HG02943 (cell line): ENCODE data around the gene MIER3.
"Not testable (repeated sequence)": the region's sequence is repeated elsewhere in the genome, so short reads cannot be mapped to it uniquely, and the experiment has no call there.

Source experiments
- ATAC-seq: cut with Tn5 transposase; IDR thresholded peaks from one replicate; pipeline ENCODE4 v1.9.1; 2021; ENCODE audit warnings: mild to moderate bottlenecking, low read depth, moderate library complexity; ENCODE audit not compliant: unreplicated experiment

The MIER3 gene, protein sequence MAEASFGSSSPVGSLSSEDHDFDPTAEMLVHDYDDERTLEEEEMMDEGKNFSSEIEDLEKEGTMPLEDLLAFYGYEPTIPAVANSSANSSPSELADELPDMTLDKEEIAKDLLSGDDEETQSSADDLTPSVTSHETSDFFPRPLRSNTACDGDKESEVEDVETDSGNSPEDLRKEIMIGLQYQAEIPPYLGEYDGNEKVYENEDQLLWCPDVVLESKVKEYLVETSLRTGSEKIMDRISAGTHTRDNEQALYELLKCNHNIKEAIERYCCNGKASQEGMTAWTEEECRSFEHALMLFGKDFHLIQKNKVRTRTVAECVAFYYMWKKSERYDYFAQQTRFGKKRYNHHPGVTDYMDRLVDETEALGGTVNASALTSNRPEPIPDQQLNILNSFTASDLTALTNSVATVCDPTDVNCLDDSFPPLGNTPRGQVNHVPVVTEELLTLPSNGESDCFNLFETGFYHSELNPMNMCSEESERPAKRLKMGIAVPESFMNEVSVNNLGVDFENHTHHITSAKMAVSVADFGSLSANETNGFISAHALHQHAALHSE

DNA sequence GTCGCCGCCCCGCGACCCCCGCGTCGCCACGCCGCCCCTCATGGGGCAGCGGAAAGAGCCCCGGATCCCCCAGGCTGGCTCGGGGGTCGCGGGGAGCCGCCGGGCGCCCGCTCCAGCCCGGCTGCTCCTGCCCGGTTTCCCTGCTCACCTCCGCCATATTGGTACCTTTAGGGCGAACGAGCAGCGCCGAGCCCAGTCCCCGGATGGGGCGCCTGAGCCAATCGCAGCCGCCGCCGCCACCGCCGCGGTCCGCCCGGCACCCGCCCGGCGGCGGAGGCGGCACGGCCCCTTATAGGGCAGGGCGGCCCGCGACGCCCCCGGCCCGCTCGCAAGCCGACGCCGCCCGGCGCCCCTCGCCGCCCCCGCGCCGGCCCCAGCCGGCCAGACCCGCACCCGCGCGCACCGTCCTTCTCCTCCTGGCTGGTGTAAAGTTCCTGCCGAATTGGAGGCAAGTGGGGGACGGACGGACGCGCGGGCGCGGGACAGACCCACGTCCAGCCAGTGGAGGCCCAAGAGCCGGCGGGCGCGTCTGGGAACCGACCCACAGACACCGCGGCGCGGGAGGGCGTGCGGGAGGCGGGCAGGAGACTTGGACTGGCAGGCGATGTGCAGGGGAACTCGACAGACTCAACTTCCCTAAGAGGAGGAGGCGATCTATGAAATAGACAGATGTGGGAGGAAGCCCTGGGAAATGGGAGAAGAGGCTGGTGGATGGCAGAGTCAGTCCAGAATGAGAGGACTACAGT lies at the start of gene MIER3:
TSS of gene MIER3 (minus strand) at position 178 of the 746 bp plus-strand sequence. CDS start at position 157, 21 bp downstream.
- ATAC-seq = peak; percentile 86

DNA sequence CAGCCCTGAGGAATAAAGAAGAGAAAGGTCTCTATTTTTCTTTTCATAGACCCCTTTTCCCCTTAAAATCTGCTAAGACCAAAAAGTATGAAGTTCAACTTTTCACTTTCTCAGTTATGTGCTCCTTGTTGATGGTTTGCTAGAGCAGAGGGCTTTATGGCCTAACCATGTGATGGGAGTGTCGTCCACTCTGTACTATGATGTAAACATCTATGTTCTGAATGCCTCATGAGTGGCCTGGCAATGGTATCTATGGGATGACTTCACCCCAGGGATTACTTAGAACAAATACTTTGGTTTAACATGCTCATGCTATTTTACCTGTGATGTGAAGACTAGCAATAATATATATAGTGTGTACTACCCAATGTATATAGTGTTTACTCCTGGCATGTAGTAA lies 43.7 kb upstream of the MIER3 start:
- no peak for ATAC-seq

DNA sequence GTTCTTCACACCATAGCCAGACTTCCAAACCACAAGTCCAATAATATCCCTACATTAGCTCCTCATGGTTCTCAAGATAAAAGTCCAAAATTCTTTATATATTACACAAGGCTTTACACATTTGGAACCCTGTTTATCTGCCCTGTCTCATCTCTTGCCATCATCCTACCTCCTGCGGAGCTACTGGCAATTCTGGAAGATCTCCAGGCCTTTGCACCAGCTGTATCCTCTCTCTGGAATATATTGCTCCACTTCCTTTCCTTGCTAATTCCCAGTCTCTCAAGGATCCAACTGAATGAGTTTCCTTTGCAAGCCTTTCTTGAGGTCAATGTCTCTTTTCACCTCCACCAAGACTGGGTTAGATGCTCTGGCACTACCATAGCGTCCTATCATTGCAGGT lies 41.3 kb upstream of the MIER3 start:
- no peak for ATAC-seq

DNA sequence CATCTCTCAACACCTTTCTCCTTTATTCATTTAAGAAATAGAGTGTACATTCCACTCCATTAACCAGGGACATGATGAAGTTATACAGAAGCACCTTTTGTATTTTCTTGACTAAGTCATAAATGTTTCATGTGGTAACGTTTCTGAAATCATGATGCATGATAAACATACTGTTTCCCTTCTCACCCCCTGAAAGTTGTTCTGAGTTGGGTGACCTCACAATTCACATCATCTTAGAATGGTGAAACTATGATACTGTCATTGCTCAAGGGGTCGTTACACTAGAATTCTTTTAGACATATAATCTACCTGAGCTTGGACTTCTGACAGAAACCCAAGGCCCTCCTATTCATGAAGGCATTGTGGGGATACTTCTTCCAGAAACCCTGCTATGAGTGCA lies 37.8 kb upstream of the MIER3 start:
- ATAC-seq = no peak

DNA sequence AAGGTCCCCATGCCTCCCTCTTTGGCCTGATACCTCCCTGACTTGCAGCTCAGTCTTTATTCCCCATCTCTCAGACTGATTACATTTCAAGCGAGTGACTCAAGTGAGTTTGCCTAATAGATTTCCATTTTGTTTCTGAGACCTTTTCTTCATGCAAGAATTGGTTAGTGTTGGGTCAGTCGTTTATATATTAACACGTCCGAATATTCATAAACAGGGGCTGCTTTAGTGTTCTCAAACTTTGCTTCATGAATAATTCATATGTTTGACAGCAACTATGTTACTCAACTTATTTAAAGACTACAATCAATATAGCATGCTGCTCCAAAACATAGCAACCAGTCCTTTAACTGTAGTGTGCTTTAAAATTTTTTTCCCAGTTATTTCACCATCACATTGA lies 36.6 kb upstream of the MIER3 start:
- ATAC-seq = no peak

DNA sequence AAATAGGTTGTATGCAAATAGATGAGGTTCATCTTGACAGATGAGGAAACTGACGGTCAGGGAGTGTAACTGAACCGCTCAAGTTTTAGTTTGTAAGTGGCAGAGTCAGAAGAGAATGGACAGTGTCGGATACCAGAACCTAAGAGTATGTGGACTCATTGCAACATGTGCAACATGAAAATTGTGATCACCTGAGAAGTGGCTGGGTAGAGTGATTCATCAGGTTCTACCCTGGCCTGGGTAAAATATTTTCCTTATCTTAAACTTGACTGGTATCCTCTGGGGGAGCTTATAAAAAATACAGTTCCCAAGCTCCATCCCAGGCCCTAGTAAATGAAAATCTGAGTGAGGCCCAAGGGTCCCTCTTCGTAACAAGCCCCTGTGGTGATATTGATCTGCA lies 35.2 kb upstream of the MIER3 start:
- no peak for ATAC-seq

DNA sequence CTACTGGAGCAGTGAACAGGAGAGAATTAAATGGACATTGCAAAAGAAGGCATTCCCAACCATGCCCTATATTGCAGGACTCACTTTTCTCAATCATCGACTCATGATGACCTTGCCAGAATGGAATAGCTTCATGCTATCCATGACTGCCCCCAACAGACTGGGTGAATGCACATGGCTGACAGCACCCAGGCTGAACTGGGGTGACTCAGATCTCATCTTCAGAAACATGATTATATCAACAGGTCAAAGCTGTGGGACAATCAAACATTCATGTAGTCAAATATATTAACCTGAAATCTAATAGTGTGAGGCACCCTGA lies 34.7 kb upstream of the MIER3 start:
- no peak for ATAC-seq

DNA sequence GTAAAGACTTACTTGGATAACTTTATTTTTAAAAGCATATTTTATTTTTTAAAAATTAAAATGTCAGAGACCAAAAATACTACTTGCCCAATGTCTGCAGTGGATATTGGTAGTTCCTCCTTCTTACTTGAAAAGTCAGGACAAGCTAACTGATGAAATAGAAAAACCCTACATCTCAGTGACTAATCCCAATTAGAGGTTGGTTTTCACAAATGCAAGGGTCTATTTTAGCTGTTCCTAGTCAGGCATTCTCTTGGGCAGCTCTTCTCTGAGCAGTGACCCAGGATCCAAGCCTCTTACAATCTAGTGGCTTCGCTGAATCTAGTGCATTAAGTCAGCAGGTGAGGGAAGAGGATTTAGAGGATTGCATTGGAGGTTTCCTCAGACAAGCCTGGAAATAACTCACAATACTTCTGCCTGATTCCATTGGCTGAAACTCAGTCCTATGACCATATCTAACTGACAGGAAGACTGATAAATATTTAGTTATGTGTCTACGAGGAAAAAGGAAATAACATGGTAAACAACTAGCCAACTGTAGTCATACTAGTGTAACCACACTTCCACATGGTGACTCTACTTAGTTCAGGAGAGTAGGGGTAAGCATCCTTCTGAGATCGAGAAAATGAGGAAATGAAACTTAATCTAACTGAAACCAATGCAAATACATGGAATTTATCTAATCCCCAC lies 34.2 kb upstream of the MIER3 start:
- ATAC-seq = no peak

DNA sequence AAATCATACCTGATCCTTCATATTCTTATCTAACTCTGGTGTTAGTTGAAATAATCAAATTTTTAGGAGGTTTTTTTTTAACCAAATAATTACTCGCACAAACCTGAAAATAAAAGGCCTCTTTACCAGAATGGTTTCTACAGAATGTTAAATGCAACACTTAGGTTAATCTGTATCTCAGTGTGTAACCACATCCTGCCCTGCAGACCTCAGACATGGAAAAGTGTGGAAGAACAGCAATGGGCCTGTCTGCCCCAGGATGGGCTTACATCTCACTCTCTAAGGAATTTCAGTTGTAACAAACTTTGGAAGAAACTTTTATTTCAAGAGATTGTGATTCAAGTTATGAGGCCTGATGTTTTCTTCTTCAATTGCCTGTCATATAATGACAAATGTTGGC lies 32.5 kb upstream of the MIER3 start:
- ATAC-seq = no peak

DNA sequence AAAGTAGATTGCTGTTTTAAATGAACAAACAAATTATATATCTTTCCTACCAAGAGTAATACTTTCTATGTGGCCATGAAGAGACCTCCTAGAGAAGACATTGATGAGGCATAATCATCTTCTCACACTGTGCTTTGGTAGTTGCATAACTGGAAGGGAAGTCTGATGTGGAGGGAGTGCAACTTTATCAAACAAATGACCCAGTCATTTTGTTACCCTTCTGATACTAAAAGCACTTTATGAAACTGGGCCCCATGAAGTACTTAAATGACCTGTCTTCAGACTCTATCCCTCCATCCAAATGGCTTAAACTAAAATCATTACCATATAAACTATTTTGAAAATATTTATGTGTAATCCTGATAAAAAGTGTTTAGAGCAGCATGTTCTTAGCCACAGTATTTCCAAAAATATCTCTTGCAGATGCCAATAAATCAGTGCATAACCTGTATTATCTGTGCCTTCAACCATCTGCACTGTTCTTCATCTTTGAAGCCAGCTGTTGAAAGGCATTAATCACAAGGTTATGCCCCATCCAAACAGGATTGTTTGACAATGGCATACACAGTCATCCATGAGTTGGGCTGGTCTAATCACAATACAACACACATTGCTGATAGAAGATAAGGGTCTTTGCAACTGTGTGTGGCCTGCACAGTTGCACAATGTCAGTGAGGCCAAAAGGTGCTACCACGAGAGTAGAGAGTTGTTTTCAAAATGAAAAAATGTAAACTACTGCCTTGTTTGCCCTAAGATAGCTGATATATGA lies 31.9 kb upstream of the MIER3 start:
- no peak for ATAC-seq

DNA sequence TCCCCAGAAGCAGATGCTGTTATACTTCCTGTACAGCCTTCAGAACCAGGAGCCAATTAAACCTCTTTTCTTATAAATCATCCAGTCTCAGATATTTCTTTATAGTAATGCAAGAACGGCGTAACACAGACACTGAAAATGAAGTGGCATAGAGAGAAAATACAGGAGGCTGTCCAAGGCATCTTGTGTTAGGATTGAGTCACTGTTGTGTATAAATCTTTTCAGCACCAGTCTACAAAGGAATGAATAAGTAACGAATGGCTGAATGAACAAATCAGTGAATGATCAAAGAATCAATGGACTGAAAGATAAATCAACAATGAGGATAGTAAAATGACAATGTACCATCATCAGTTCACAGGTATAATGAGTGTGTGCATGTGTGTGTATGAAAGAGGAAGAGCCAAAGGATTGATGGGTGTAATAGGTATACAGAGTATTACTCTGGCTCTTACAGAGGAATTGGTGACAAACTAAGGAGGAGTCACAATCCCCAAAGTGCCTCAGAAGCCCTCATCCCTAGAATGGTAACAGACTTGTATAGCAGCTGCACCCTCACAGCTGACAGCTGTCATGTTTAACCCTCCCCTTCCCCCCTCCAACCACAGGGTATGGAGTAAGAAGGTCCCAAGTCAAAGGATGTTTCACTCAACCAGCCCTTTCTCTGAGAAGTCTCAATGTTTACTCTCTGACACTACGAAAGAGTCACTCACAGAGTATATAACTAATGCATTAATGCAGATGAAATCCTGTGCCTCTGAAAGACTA lies 29.8 kb upstream of the MIER3 start:
- no peak for ATAC-seq

DNA sequence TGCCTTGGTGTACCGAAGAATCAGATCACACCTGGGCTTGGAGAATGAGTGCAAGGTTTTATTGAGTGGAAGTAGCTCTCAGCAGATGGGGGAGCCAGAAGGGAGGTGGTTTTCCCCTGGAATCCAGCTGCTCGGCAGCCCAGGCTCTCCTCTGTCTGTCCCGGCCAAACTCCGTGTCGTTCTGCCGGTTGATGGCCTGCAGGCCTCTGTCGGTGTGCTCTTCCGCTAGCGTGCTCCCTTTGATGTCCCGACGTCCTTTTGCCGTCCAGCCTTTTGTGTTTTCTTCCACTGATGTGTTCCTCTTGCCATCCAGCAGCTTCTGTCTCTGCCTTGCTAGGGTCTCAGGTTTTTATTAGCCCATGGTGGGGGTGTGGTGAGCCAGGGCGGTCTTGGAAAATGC lies 28.0 kb upstream of the MIER3 start:
- ATAC-seq = no peak

DNA sequence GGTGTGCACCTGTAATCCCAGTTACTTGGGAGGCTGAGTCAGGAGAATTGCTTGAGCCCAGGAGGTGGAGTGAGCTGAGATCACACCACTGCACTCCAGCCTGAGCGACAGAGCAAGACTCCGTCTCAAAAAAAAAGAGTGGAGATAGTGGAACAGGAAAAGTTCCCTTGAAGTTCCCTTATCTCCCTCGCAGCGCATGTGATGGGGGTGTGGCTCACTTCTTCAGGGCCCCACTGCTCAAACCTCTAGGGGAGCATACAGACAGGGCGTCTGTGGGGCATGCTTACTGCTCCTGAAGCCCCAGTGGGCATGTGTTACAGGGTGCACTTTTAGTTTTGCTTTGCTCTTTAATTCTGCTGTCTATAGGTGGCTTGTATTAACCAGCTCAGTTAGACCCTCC lies 27.6 kb upstream of the MIER3 start:
- not testable (repeated sequence) for ATAC-seq

DNA sequence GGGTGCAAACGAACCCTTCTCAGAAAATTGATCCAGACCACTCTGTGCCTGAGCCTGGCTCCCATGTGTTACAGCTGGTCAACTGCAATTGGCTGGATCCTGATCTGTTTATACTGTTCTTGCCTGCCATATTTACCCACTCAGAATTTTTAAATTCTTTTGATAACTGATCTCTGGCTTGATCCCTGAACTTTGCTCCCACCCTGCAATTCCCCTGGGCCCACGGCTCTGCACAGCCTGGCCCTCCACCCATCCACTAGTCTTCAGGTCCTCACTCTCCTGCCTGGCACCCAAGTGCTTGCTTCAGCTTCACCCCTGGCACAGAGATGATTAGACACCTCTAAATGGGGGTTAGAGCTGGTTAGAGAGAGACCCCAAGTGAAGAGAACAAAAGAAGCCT lies 25.9 kb upstream of the MIER3 start:
- no peak for ATAC-seq

DNA sequence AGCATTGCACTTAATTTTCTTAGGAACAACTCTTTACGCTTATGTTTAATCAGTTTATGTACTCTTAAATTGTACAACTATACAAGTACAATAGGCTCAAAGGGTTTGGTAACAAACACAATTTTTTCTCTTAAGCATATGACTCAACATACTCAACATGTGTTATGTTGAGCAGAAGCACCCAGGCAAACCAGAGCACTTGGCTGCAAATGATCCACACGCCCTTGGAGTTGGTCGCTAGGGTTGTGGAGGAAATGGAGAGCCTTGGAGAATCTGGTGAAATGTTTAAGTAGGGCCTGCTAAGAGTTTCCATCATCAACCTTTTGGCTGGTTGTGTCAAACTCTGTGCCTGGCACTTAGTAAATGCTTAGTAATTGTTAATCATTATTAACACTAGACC lies 25.1 kb upstream of the MIER3 start:
- ATAC-seq = no peak

DNA sequence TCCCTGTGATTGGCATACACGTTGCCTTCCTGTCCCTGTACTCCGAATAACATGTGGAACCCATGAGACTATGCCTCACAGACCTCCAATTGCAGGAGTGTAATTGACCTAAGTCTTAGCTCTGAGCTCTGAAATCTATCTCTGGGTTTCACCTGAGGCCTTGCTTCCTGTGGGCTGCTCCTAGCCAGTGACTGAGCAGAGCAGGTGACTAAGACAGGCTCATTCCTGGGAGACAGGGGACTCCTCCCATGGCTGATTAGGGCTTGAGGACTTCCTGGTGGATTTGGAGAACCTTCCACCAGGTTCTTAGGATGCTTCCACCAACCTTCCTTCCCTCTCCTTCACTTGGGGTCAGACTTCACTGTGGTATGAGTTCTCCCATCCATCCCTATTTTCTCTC lies 22.3 kb upstream of the MIER3 start:
- ATAC-seq = no peak

DNA sequence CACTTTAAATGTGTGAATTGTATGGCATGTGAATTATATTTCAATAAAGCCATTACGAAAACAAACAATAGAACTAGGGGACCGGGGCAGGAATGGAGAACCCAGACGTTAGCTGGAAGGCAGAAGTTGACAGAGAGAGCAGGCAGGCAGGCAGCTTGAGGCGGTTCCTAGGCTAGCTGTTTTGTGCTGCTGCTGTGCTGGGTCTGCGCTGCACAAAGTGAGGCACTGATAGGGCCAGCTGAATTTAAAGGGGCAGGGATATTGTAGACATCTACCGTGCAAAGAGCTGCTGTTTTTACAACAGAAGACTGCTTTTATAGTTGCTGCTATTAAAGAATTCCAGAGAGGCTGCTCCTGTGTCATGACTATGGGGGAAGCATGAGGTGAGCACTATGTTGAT lies 21.6 kb upstream of the MIER3 start:
- no peak for ATAC-seq

DNA sequence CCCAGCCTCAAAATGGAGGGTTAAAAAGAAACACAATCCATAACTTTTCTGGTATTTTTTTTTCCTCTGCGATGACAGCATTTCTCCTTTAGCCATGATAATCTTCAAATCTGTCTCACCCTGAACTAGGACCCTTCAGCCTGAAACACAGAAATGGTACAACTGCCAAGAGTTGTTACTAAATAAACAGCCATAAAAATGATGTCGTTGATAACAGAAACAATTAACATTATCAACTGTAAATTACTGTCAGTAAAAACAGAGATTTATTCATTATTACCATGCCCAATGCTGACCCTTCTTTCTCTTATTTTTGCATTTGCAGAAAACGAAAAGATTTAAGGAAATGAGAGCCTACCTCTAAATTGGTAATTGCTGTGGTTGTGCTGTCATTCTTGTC lies 19.4 kb upstream of the MIER3 start:
- no peak for ATAC-seq

DNA sequence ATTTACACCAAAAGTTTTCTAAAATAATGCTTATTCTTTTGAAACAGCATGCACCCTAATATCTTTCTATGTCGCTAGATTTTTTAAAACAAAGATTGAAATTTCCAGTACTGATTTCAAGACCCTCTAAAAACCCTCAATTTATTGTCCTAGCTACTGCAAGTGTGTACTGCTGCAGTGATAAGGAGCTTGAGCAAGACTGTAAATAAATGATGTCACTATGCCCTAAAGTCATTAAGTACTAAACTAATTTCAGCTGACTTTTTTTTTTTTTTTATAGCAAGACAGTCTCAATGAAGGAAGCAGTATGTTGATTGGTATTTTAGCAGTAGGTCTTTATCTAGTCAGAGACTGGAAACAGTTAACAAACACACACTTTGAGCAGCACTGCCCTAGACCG lies 12.2 kb upstream of the MIER3 start:
- ATAC-seq = no peak

DNA sequence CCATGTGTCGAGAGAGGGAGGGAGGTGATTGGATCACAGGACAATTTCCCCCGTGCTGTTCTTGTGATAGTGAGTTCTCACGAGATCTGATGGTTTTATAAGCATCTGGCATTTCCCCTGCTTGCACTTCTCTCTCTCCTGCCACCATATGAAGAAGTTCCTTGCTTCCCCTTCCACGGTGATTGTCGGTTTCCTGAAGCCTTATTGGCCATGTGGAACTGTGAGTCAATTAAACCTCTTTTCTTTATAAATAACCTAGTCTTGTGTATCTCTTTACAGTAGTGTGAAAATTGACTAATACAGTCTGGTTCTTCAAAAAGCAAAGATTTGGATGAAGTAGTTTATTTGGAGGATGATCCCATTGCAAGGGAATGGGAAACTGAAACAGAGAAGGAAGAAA lies 11.3 kb upstream of the MIER3 start:
- no peak for ATAC-seq
